HG02763 (cell line): ENCODE results near the gene RPS5.
A peak's percentile ranks its signal among the peaks of the same experiment; 100 is the strongest.
"Not testable (repeated sequence)": the region's sequence is repeated elsewhere in the genome, so short reads cannot be mapped to it uniquely, and the experiment has no call there.

ENCODE experiments used
- ATAC-seq: cut with Tn5 transposase; IDR thresholded peaks from one replicate; pipeline ENCODE4 v1.9.1; 2021; ENCODE audit warnings: mild to moderate bottlenecking, moderate library complexity; ENCODE audit not compliant: unreplicated experiment

Gene RPS5

GRCh38 chr19:58355908-58356765, 30.9 kb upstream of the RPS5 start:
- no peak for ATAC-seq

GRCh38 chr19:58356766-58357480, 30.1 kb upstream of the RPS5 start:
- ATAC-seq: no peak

GRCh38 chr19:58357481-58358145, 29.5 kb upstream of the RPS5 start:
- no peak for ATAC-seq

GRCh38 chr19:58361900-58362271, 25.2 kb upstream of the RPS5 start:
- ATAC-seq: peak; percentile 15

GRCh38 chr19:58362272-58362994, 24.6 kb upstream of the RPS5 start, which contains the start of gene ZNF497:
Gene ZNF497 (minus strand): TSS chr19:58362751. CDS start chr19:58357635, 5,116 bp downstream.
- ATAC-seq: peak; percentile 81

GRCh38 chr19:58364146-58364545, 22.9 kb upstream of the RPS5 start:
- no peak for ATAC-seq

- ATAC-seq: no peak
Observed at GRCh38 chr19:58366585-58367430, 20.3 kb upstream of the RPS5 start.

GRCh38 chr19:58367698-58368454, 19.2 kb upstream of the RPS5 start:
- ATAC-seq: no peak

GRCh38 chr19:58368561-58369360, 18.3 kb upstream of the RPS5 start:
- ATAC-seq: no peak

- no peak for ATAC-seq
Observed at GRCh38 chr19:58372311-58373133, 14.5 kb upstream of the RPS5 start.

GRCh38 chr19:58374200-58374599, 12.9 kb upstream of the RPS5 start:
- no peak for ATAC-seq

GRCh38 chr19:58376724-58377123, 10.3 kb upstream of the RPS5 start:
- not testable (repeated sequence) for ATAC-seq

- no peak for ATAC-seq
Observed at GRCh38 chr19:58379246-58379645, 7.8 kb upstream of the RPS5 start.

GRCh38 chr19:58380037-58380661, 6.9 kb upstream of the RPS5 start:
- ATAC-seq: no peak

- peak; percentile 79 for ATAC-seq
Observed at GRCh38 chr19:58380662-58381459, 6.2 kb upstream of the RPS5 start, which contains the start of gene ZNF837. Gene ZNF837 (minus strand): TSS chr19:58381030. CDS start chr19:58369332, 11,698 bp downstream.
